Astrocyte (in vitro differentiated cells and primary cell): ENCODE data around the gene GRIK1.

Experiments used
- CTCF ChIP-seq: IDR thresholded peaks from 2 replicates; pipeline ENCODE4 v1.5.1; 2011; ENCODE audit warnings: low read depth, mild to moderate bottlenecking, inconsistent platforms, low read length, moderate library complexity; ENCODE audit not compliant: insufficient read depth
- EZH2 ChIP-seq: IDR thresholded peaks from 2 replicates; pipeline ENCODE4 v1.6.1; 2012; ENCODE audit warnings: mild to moderate bottlenecking, low read length, inconsistent platforms; ENCODE audit not compliant: insufficient read depth

GRCh38 chr21:29730281-29730680 is 209.5 kb downstream of the GRIK1 start:
- TF ChIP-seq CTCF: no peak
- TF ChIP-seq EZH2: no peak
